Measurements from ENCODE around the gene GNB4. TPM values are rescaled to one million over a fixed set of nuclear protein-coding genes. Genes with fewer than 3 reads are reported as not detected.

The GNB4 gene
- total RNA-seq, 1 experiment from 2014 or later, result 5.1 TPM

DNA sequence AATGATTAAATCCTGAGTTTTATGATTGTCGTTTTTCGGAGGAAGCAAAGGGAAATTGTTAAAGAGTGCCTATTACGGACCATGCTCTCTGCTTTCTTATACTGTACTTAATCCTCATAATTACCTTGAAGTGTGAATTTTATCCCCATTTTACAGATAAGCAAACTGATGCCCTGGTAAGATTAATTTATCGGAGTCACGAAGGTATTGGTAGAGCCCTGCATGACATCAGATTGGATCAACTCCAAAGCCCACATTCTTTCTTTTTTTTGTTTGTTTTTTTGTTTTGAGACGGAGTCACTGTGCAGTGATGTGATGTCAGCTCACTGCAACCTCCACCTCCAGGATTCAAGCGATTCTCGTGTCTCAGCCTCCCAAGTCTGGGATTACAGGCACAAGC, 1.6 kb upstream of the GNB4 start:
- H3K4me1 Mint-ChIP-seq (ENCODE audit: low read depth, unreplicated experiment), result peaks cover 10% of the 10 kb centered on the region
- H3K36me3 Mint-ChIP-seq (ENCODE audit: insufficient read depth, unreplicated experiment), result no peaks in the 10 kb centered on the region
- Histone ChIP-seq H3K4me1 (no peaks in the 10 kb centered on the region), H3K27me3 (replicated peaks; ENCODE audit: control insufficient read depth, insufficient read depth, low read length) (no peaks in the 10 kb centered on the region; the same call in 1 of the 2 replicates), H3K4me3 (ENCODE audit: low read depth, low read length) (no peak overlapping the region), H3K9me3 (no peaks in the 10 kb centered on the region), H3K36me3 (ENCODE audit: control insufficient read depth, insufficient read depth, low read length) (no peaks in the 10 kb centered on the region)
- BruUV-seq (replicated peaks), result no TSS peak
- intact Hi-C loops (cut with micrococcal nuclease; ENCODE audit: unreplicated experiment), result no loop called here
- ChIA-PET CTCF (no interaction called here), POLR2A (no interaction called here)
- DNase-seq, result no peak
- peaks cover 12% of the 10 kb centered on the region for H3K27me3 Mint-ChIP-seq (ENCODE audit: insufficient read depth, unreplicated experiment)
- H3K9me3 Mint-ChIP-seq (ENCODE audit: unreplicated experiment), result no peaks in the 10 kb centered on the region
- H3K4me3 Mint-ChIP-seq (ENCODE audit: unreplicated experiment), result no peak overlapping the region
- no peak overlapping the region for H3K27ac Mint-ChIP-seq (ENCODE audit: unreplicated experiment)
- TF ChIP-seq, protein P1, sequence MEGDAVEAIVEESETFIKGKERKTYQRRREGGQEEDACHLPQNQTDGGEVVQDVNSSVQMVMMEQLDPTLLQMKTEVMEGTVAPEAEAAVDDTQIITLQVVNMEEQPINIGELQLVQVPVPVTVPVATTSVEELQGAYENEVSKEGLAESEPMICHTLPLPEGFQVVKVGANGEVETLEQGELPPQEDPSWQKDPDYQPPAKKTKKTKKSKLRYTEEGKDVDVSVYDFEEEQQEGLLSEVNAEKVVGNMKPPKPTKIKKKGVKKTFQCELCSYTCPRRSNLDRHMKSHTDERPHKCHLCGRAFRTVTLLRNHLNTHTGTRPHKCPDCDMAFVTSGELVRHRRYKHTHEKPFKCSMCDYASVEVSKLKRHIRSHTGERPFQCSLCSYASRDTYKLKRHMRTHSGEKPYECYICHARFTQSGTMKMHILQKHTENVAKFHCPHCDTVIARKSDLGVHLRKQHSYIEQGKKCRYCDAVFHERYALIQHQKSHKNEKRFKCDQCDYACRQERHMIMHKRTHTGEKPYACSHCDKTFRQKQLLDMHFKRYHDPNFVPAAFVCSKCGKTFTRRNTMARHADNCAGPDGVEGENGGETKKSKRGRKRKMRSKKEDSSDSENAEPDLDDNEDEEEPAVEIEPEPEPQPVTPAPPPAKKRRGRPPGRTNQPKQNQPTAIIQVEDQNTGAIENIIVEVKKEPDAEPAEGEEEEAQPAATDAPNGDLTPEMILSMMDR (IDR thresholded peaks at IDR 0.05; ENCODE audit: insufficient read depth in 1 of 2, low read depth in 1 of 2, low read length in 1 of 2, severe bottlenecking in 1 of 2, unreplicated experiment in 1 of 2), result no peak

DNA sequence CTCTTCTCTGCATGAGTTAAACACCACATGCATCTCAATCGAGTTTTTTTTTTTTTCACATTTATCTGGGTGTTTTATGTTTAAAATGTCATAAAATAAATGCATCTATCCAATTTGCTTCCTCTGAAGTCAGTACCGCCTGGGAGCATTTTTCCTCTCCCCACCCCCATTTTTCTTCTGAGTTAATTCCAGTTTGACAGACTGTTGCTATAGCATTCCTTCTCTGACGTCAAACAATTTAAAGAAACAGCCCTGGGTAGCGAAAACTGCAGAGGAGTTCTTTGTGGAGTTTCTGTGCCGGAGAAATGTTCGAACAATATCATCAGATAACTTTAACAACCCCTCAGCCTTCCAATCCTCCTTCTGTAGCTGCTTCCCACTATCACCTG, 900 bp upstream of the GNB4 start:
- BruUV-seq (replicated peaks), result no TSS peak
- Histone ChIP-seq H3K36me3 (ENCODE audit: control insufficient read depth, insufficient read depth, low read length) (no peaks in the 10 kb centered on the region), H3K27me3 (replicated peaks; ENCODE audit: control insufficient read depth, insufficient read depth, low read length) (no peaks in the 10 kb centered on the region; the same call in 1 of the 2 replicates), H3K4me1 (no peaks in the 10 kb centered on the region), H3K9me3 (no peaks in the 10 kb centered on the region), H3K4me3 (ENCODE audit: low read depth, low read length) (peak overlapping the region; percentile 45)
- ChIA-PET POLR2A (no interaction called here), CTCF (no interaction called here)
- Mint-ChIP-seq H3K27me3 (ENCODE audit: insufficient read depth, unreplicated experiment) (peaks cover 12% of the 10 kb centered on the region), H3K27ac (ENCODE audit: unreplicated experiment) (peak overlapping the region; percentile 71), H3K4me3 (ENCODE audit: unreplicated experiment) (peak overlapping the region; percentile 79), H3K4me1 (ENCODE audit: low read depth, unreplicated experiment) (peaks cover 10% of the 10 kb centered on the region), H3K9me3 (ENCODE audit: unreplicated experiment) (no peaks in the 10 kb centered on the region), H3K36me3 (ENCODE audit: insufficient read depth, unreplicated experiment) (no peaks in the 10 kb centered on the region)
- TF ChIP-seq, protein P1 (IDR thresholded peaks at IDR 0.05; ENCODE audit: insufficient read depth in 1 of 2, low read depth in 1 of 2, low read length in 1 of 2, severe bottlenecking in 1 of 2, unreplicated experiment in 1 of 2), result no peak
- no peak for DNase-seq
- intact Hi-C loops (cut with micrococcal nuclease; ENCODE audit: unreplicated experiment), result no loop called here

DNA sequence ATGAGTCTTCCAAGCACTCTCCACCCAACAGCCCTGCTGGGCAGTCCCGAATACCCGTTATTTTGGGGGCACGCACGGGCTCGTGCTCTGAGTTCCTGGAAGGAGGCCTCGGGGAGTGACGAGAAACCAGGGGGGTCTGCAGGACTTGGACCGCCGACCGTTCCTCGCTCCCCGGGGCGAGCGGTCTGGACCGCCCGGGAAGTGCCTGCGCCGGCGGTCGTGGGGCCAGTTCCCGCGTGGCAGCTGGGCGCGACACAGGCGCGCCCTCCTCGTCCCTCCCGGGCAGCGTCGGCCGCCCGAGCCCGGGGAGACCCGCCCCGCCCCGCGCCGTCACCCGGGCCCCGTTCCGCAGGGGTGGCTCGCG, 387 bp downstream of the GNB4 start:
- peak overlapping the region; percentile 54 for H3K4me3 Mint-ChIP-seq (ENCODE audit: unreplicated experiment)
- Histone ChIP-seq H3K36me3 (ENCODE audit: control insufficient read depth, insufficient read depth, low read length) (no peaks in the 10 kb centered on the region), H3K4me1 (no peaks in the 10 kb centered on the region), H3K4me3 (ENCODE audit: low read depth, low read length) (peak overlapping the region; percentile 45), H3K27me3 (replicated peaks; ENCODE audit: control insufficient read depth, insufficient read depth, low read length) (no peaks in the 10 kb centered on the region; the same call in 1 of the 2 replicates), H3K9me3 (no peaks in the 10 kb centered on the region)
- peaks cover 10% of the 10 kb centered on the region for H3K4me1 Mint-ChIP-seq (ENCODE audit: low read depth, unreplicated experiment)
- no peaks in the 10 kb centered on the region for H3K36me3 Mint-ChIP-seq (ENCODE audit: insufficient read depth, unreplicated experiment)
- CTCF ChIA-PET, result interaction anchor here (0.8 kb wide), 1 partner anchor 112 kb away, joined by 3 read pairs; the partner anchor contains the start of gene ACTL6A
- H3K27me3 Mint-ChIP-seq (ENCODE audit: insufficient read depth, unreplicated experiment), result peaks cover 7% of the 10 kb centered on the region
- POLR2A ChIA-PET, result interaction anchor here (0.6 to 1.1 kb wide), 2 partner anchors 47 to 112 kb away, joined by 3 to 6 read pairs; partner anchors contain the start of gene ACTL6A
- DNase-seq, result no peak
- no peak overlapping the region for H3K27ac Mint-ChIP-seq (ENCODE audit: unreplicated experiment)
- no peaks in the 10 kb centered on the region for H3K9me3 Mint-ChIP-seq (ENCODE audit: unreplicated experiment)
- no TSS peak for BruUV-seq (replicated peaks)
- intact Hi-C loops (cut with micrococcal nuclease; ENCODE audit: unreplicated experiment), result loop anchor here (2.0 kb wide), 1 partner anchor 54 kb away; no protein-coding TSS in a partner anchor
- TF ChIP-seq, protein P1 (IDR thresholded peaks at IDR 0.05; ENCODE audit: insufficient read depth in 1 of 2, low read depth in 1 of 2, low read length in 1 of 2, severe bottlenecking in 1 of 2, unreplicated experiment in 1 of 2), result no peak

All from Caco-2 (cell line).